Fibroblast of lung (primary cell): ENCODE measurements around the gene BAG1.

ENCODE experiments used
- EZH2 ChIP-seq: IDR thresholded peaks from 2 replicates; pipeline ENCODE4 v1.5.1; 2012; ENCODE audit warnings: low read length, control low read depth, mild to moderate bottlenecking; ENCODE audit errors: missing control alignments
- TF ChIP-seq, protein P1 (sequence below), 2 donors: IDR thresholded peaks in 1 of 2; conservative IDR thresholded peaks in 1 of 2; 1 replicate in 1 of 2; 2 replicates in 1 of 2; pipeline ENCODE4 v1.5.1; 2011 to 2012; ENCODE audit warnings: low read length in 2 of 2, control low read depth in 1 of 2, inconsistent platforms in 1 of 2, low read depth in 1 of 2, mild to moderate bottlenecking in 1 of 2

DNA sequence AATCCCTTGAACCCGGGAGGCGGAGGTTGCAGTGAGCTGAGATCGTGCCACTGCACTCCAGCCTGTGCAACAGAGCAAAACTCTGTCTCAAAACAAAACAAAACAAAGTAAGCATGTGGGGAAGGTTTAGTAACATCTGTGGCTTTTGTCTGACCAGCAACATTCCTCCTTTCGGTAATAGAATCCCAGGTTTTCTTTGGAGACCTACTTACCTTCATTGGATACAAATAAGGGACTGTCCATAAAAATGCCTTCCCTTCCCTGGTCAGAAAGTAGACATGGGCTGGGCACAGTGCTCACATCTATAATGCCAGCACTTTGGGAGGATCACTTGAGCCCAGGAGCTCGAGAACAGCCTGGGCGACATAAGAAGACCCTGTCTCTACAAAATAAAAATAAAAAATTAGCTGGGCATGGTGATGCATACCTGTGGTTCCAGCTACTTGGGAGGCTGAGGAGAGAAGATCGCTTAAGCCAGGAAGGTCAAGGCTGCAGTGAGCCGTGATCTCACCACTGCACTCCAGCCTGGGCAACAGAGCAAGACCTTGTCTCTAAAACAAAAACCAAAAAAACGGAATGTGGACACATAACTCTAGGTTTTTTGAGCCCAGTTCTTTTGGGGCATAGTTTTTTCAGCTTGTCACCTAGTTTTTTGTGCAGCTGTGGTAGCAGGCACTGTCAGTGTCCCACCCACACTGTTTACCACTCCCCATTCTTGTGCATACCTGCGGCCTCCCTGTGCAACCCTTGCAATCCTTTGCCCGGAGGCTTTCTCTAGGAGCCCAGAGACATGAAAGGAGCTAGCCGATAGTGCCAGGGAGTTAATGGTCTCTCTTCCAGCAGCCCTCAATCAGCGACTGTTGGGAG is 33.5 kb downstream of the BAG1 start:
- TF ChIP-seq, protein P1, sequence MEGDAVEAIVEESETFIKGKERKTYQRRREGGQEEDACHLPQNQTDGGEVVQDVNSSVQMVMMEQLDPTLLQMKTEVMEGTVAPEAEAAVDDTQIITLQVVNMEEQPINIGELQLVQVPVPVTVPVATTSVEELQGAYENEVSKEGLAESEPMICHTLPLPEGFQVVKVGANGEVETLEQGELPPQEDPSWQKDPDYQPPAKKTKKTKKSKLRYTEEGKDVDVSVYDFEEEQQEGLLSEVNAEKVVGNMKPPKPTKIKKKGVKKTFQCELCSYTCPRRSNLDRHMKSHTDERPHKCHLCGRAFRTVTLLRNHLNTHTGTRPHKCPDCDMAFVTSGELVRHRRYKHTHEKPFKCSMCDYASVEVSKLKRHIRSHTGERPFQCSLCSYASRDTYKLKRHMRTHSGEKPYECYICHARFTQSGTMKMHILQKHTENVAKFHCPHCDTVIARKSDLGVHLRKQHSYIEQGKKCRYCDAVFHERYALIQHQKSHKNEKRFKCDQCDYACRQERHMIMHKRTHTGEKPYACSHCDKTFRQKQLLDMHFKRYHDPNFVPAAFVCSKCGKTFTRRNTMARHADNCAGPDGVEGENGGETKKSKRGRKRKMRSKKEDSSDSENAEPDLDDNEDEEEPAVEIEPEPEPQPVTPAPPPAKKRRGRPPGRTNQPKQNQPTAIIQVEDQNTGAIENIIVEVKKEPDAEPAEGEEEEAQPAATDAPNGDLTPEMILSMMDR (conservative IDR thresholded peaks at IDR 0.05 in 1 of 2, IDR thresholded peaks at IDR 0.05 in 1 of 2; ENCODE audit: low read depth in 1 of 2, low read length in 2 of 2), result no peak
- no peak for TF ChIP-seq EZH2
